ENCODE results near the gene MARCKS.

DNA sequence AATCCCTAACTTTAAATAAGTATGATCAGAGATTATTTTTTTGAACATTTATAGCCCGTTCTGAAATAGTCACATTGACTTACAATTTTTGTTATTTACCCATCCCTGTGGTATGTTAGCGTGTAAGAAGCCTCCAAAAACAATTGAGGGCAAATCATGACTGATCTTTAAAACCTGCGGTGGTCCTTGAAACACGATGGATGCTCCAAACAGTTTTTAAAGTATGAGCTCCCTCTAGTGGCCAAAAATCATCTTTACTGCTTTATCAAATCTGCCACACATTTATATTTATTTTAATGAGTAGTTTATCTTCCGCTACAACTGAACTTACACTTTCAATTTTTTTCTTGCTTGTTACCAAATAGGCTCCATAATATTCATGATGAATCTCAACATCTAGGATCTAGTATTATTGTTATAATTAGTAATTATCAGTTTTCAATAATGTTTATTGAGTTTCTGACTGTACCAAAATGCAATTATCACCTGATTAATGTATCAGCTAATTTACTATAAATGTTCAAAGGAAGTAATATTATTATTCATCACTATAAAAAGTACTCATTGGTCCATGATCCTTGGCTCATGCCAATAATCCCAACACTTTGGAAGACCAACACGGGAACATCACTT, 52.2 kb downstream of the MARCKS start:
- TF ChIP-seq, protein P1, sequence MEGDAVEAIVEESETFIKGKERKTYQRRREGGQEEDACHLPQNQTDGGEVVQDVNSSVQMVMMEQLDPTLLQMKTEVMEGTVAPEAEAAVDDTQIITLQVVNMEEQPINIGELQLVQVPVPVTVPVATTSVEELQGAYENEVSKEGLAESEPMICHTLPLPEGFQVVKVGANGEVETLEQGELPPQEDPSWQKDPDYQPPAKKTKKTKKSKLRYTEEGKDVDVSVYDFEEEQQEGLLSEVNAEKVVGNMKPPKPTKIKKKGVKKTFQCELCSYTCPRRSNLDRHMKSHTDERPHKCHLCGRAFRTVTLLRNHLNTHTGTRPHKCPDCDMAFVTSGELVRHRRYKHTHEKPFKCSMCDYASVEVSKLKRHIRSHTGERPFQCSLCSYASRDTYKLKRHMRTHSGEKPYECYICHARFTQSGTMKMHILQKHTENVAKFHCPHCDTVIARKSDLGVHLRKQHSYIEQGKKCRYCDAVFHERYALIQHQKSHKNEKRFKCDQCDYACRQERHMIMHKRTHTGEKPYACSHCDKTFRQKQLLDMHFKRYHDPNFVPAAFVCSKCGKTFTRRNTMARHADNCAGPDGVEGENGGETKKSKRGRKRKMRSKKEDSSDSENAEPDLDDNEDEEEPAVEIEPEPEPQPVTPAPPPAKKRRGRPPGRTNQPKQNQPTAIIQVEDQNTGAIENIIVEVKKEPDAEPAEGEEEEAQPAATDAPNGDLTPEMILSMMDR (IDR thresholded peaks at IDR 0.05; ENCODE audit: low read depth, low read length, poor library complexity, severe bottlenecking) = peak; percentile 55
- no peak for TF ChIP-seq EZH2phosphoT487 (IDR thresholded peaks at IDR 0.05; ENCODE audit: borderline replicate concordance, low read length)

Measured in DOHH2 (cell line).